GM12878 (cell line): ENCODE measurements around the gene KBTBD13.

Experiments used
- BACH1 ChIP-seq: fragments of 450-650 bp; IDR thresholded peaks from 2 replicates; pipeline ENCODE4 v1.6.1; 2017; ENCODE audit warnings: mild to moderate bottlenecking, borderline replicate concordance
- EP300 ChIP-seq, 2 experiments: fragments of 150-350 bp in 1 of 2; IDR thresholded peaks; 2 replicates each; pipeline ENCODE4 v1.6.1; 2011 to 2012; ENCODE audit warnings: low read depth in 2 of 2, low read length in 2 of 2, borderline replicate concordance in 1 of 2, improper control_type of control experiment in 1 of 2, inconsistent platforms in 1 of 2; ENCODE audit not compliant: control insufficient read depth in 1 of 2
- FOXM1 ChIP-seq: IDR thresholded peaks from 2 replicates; pipeline ENCODE4 v1.6.1; 2012; ENCODE audit warnings: low read depth, mild to moderate bottlenecking, inconsistent platforms, low read length, moderate library complexity
- KDM1A ChIP-seq: fragments of 200-600 bp; sonication (generic); IDR thresholded peaks from 2 replicates; pipeline ENCODE4 v1.6.1; 2016; ENCODE audit warnings: borderline replicate concordance
- MYC ChIP-seq: IDR thresholded peaks from 2 replicates; pipeline ENCODE4 v1.6.1; 2011; ENCODE audit warnings: mild to moderate bottlenecking, low read length, moderate library complexity, inconsistent platforms; ENCODE audit not compliant: insufficient read depth, insufficient replicate concordance, insufficient read length, severe bottlenecking
- POLR2AphosphoS5 ChIP-seq: IDR thresholded peaks from 2 replicates; pipeline ENCODE4 v1.6.1; 2011; ENCODE audit warnings: mild to moderate bottlenecking, low read length, inconsistent platforms
- TF ChIP-seq, protein P1 (sequence below), 3 experiments: IDR thresholded peaks in 2 of 3; conservative IDR thresholded peaks in 1 of 3; 2 replicates each; pipeline ENCODE4 v1.5.1; 2011; ENCODE audit warnings: low read depth in 3 of 3, low read length in 3 of 3, mild to moderate bottlenecking in 3 of 3, control low read depth in 2 of 3, moderate library complexity in 2 of 3, inconsistent platforms in 1 of 3, mixed read lengths in 1 of 3; ENCODE audit not compliant: control insufficient read depth in 2 of 3, insufficient read depth in 1 of 3; ENCODE audit errors: extremely low read depth in 1 of 3
- TF ChIP-seq, protein P2 (sequence below): IDR thresholded peaks from 2 replicates; pipeline ENCODE4 v1.6.1; 2012; ENCODE audit warnings: low read length, inconsistent platforms

DNA sequence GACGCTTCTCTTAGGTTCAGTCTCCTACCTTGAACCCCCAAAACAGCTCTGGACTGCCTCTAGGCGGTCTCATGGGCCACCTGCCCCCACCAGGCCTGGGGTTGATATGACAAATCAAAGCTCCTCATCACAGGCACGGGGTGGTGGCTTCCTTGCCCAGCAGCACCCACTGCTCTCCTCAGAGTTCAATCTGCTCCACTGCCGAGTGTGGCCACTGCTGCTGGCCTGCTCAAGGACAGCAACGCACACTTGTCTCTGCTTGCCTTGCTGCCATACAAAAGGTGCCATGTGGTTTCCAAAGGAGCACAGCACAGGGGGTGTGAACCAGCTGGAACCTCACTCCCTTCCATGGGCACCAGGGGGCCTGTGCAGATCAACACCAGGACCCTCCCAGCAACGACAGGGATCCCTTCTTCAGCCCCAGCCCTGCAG lies 10.2 kb downstream of the KBTBD13 start:
- TF ChIP-seq, protein P1, sequence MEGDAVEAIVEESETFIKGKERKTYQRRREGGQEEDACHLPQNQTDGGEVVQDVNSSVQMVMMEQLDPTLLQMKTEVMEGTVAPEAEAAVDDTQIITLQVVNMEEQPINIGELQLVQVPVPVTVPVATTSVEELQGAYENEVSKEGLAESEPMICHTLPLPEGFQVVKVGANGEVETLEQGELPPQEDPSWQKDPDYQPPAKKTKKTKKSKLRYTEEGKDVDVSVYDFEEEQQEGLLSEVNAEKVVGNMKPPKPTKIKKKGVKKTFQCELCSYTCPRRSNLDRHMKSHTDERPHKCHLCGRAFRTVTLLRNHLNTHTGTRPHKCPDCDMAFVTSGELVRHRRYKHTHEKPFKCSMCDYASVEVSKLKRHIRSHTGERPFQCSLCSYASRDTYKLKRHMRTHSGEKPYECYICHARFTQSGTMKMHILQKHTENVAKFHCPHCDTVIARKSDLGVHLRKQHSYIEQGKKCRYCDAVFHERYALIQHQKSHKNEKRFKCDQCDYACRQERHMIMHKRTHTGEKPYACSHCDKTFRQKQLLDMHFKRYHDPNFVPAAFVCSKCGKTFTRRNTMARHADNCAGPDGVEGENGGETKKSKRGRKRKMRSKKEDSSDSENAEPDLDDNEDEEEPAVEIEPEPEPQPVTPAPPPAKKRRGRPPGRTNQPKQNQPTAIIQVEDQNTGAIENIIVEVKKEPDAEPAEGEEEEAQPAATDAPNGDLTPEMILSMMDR (IDR thresholded peaks at IDR 0.05 in 2 of 3, conservative IDR thresholded peaks at IDR 0.05 in 1 of 3; ENCODE audit: control insufficient read depth in 2 of 3, extremely low read depth in 1 of 3, insufficient read depth in 1 of 3, low read depth in 3 of 3, low read length in 3 of 3): peak in 1 of 3 experiments; percentile 26; a peak in 2 of 6 replicates
- no peak for TF ChIP-seq EP300 (IDR thresholded peaks at IDR 0.05; ENCODE audit: borderline replicate concordance in 1 of 2, control insufficient read depth in 1 of 2, low read depth in 2 of 2, low read length in 2 of 2)
- TF ChIP-seq, protein P2, sequence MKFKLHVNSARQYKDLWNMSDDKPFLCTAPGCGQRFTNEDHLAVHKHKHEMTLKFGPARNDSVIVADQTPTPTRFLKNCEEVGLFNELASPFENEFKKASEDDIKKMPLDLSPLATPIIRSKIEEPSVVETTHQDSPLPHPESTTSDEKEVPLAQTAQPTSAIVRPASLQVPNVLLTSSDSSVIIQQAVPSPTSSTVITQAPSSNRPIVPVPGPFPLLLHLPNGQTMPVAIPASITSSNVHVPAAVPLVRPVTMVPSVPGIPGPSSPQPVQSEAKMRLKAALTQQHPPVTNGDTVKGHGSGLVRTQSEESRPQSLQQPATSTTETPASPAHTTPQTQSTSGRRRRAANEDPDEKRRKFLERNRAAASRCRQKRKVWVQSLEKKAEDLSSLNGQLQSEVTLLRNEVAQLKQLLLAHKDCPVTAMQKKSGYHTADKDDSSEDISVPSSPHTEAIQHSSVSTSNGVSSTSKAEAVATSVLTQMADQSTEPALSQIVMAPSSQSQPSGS: no peak
- TF ChIP-seq MYC: no peak
- no peak for TF ChIP-seq BACH1
- TF ChIP-seq POLR2AphosphoS5: no peak
- TF ChIP-seq KDM1A: no peak
- TF ChIP-seq FOXM1: no peak
